Measurements from ENCODE around the gene ITGA5.

ITGA5 gene

GRCh38 chr12:54417712-54418440 is 1.2 kb downstream of the ITGA5 start:
- H3K9ac ChIP-seq (ENCODE audit: low read length): peak overlapping the region; percentile 58

GRCh38 chr12:54416687-54417603 is 2.1 kb downstream of the ITGA5 start:
- H3K4me3 ChIP-seq (ENCODE audit: low read length): no peak overlapping the region
- H3K27me3 ChIP-seq (ENCODE audit: control insufficient read depth, insufficient read depth, low read length): peaks cover 48% of the 10 kb centered on the region

More at GRCh38 chr12:54417712-54418440, 1.2 kb downstream of the ITGA5 start:
- H3K27ac ChIP-seq (ENCODE audit: low read length): no peak overlapping the region
- H3K9me3 ChIP-seq (ENCODE audit: control insufficient read depth, low read depth, low read length): no peaks in the 10 kb centered on the region
- no peaks in the 10 kb centered on the region for H3K36me3 ChIP-seq (ENCODE audit: control insufficient read depth, low read depth, low read length)
- H3K27me3 ChIP-seq (ENCODE audit: control insufficient read depth, insufficient read depth, low read length): peaks cover 56% of the 10 kb centered on the region
- peak overlapping the region; percentile 69 for H3K4me3 ChIP-seq (ENCODE audit: low read length)
- H3K4me1 ChIP-seq (ENCODE audit: control insufficient read depth, low read depth, low read length): peaks cover 30% of the 10 kb centered on the region

GRCh38 chr12:54415221-54415929 is 3.7 kb downstream of the ITGA5 start:
- Histone ChIP-seq H3K9ac (ENCODE audit: low read length) (no peak overlapping the region), H3K4me3 (ENCODE audit: low read length) (no peak overlapping the region), H3K36me3 (ENCODE audit: control insufficient read depth, low read depth, low read length) (no peaks in the 10 kb centered on the region), H3K27me3 (ENCODE audit: control insufficient read depth, insufficient read depth, low read length) (peaks cover 36% of the 10 kb centered on the region), H3K27ac (ENCODE audit: low read length) (no peak overlapping the region), H3K9me3 (ENCODE audit: control insufficient read depth, low read depth, low read length) (no peaks in the 10 kb centered on the region), H3K4me1 (ENCODE audit: control insufficient read depth, low read depth, low read length) (peaks cover 16% of the 10 kb centered on the region)

More at GRCh38 chr12:54416687-54417603, 2.1 kb downstream of the ITGA5 start:
- Histone ChIP-seq H3K9ac (ENCODE audit: low read length) (no peak overlapping the region), H3K9me3 (ENCODE audit: control insufficient read depth, low read depth, low read length) (no peaks in the 10 kb centered on the region), H3K27ac (ENCODE audit: low read length) (no peak overlapping the region), H3K4me1 (ENCODE audit: control insufficient read depth, low read depth, low read length) (peaks cover 30% of the 10 kb centered on the region), H3K36me3 (ENCODE audit: control insufficient read depth, low read depth, low read length) (no peaks in the 10 kb centered on the region)

- peaks cover 5% of the 10 kb centered on the region for H3K4me1 ChIP-seq (ENCODE audit: control insufficient read depth, low read depth, low read length)
- H3K27ac ChIP-seq (ENCODE audit: low read length): no peak overlapping the region
- no peak overlapping the region for H3K4me3 ChIP-seq (ENCODE audit: low read length)
- no peaks in the 10 kb centered on the region for H3K9me3 ChIP-seq (ENCODE audit: control insufficient read depth, low read depth, low read length)
- H3K27me3 ChIP-seq (ENCODE audit: control insufficient read depth, insufficient read depth, low read length): peaks cover 22% of the 10 kb centered on the region
- H3K9ac ChIP-seq (ENCODE audit: low read length): no peak overlapping the region
- no peaks in the 10 kb centered on the region for H3K36me3 ChIP-seq (ENCODE audit: control insufficient read depth, low read depth, low read length)
Observed at GRCh38 chr12:54413284-54414190, 5.5 kb downstream of the ITGA5 start.

- no peaks in the 10 kb centered on the region for H3K9me3 ChIP-seq (ENCODE audit: control insufficient read depth, low read depth, low read length)
- H3K27me3 ChIP-seq (ENCODE audit: control insufficient read depth, insufficient read depth, low read length): peaks cover 16% of the 10 kb centered on the region
- H3K27ac ChIP-seq (ENCODE audit: low read length): no peak overlapping the region
- no peaks in the 10 kb centered on the region for H3K36me3 ChIP-seq (ENCODE audit: control insufficient read depth, low read depth, low read length)
- peaks cover 4% of the 10 kb centered on the region for H3K4me1 ChIP-seq (ENCODE audit: control insufficient read depth, low read depth, low read length)
- H3K4me3 ChIP-seq (ENCODE audit: low read length): no peak overlapping the region
- H3K9ac ChIP-seq (ENCODE audit: low read length): no peak overlapping the region
Observed at GRCh38 chr12:54412786-54413185, 6.3 kb downstream of the ITGA5 start.

GRCh38 chr12:54412348-54412747 is 6.7 kb downstream of the ITGA5 start:
- Histone ChIP-seq H3K4me1 (ENCODE audit: control insufficient read depth, low read depth, low read length) (no peaks in the 10 kb centered on the region), H3K9me3 (ENCODE audit: control insufficient read depth, low read depth, low read length) (no peaks in the 10 kb centered on the region), H3K27ac (ENCODE audit: low read length) (no peak overlapping the region), H3K9ac (ENCODE audit: low read length) (no peak overlapping the region), H3K36me3 (ENCODE audit: control insufficient read depth, low read depth, low read length) (peaks cover 2% of the 10 kb centered on the region), H3K4me3 (ENCODE audit: low read length) (no peak overlapping the region), H3K27me3 (ENCODE audit: control insufficient read depth, insufficient read depth, low read length) (peaks cover 11% of the 10 kb centered on the region)

- Histone ChIP-seq H3K27me3 (ENCODE audit: control insufficient read depth, insufficient read depth, low read length) (peaks cover 4% of the 10 kb centered on the region), H3K9ac (ENCODE audit: low read length) (no peak overlapping the region), H3K36me3 (ENCODE audit: control insufficient read depth, low read depth, low read length) (peaks cover 8% of the 10 kb centered on the region), H3K4me3 (ENCODE audit: low read length) (no peak overlapping the region), H3K27ac (ENCODE audit: low read length) (no peak overlapping the region), H3K4me1 (ENCODE audit: control insufficient read depth, low read depth, low read length) (no peaks in the 10 kb centered on the region), H3K9me3 (ENCODE audit: control insufficient read depth, low read depth, low read length) (no peaks in the 10 kb centered on the region)
Observed at GRCh38 chr12:54411391-54412241, 7.5 kb downstream of the ITGA5 start.

GRCh38 chr12:54409267-54409666 is 9.8 kb downstream of the ITGA5 start:
- Histone ChIP-seq H3K4me1 (ENCODE audit: control insufficient read depth, low read depth, low read length) (no peaks in the 10 kb centered on the region), H3K27ac (ENCODE audit: low read length) (no peak overlapping the region), H3K27me3 (ENCODE audit: control insufficient read depth, insufficient read depth, low read length) (no peaks in the 10 kb centered on the region), H3K9me3 (ENCODE audit: control insufficient read depth, low read depth, low read length) (no peaks in the 10 kb centered on the region), H3K9ac (ENCODE audit: low read length) (no peak overlapping the region), H3K4me3 (ENCODE audit: low read length) (no peak overlapping the region), H3K36me3 (ENCODE audit: control insufficient read depth, low read depth, low read length) (peaks cover 8% of the 10 kb centered on the region)

GRCh38 chr12:54407183-54407905 is 11.7 kb downstream of the ITGA5 start:
- H3K27me3 ChIP-seq (ENCODE audit: control insufficient read depth, insufficient read depth, low read length): no peaks in the 10 kb centered on the region
- no peaks in the 10 kb centered on the region for H3K9me3 ChIP-seq (ENCODE audit: control insufficient read depth, low read depth, low read length)
- H3K27ac ChIP-seq (ENCODE audit: low read length): no peak overlapping the region
- peaks cover 14% of the 10 kb centered on the region for H3K36me3 ChIP-seq (ENCODE audit: control insufficient read depth, low read depth, low read length)
- H3K4me3 ChIP-seq (ENCODE audit: low read length): no peak overlapping the region
- H3K4me1 ChIP-seq (ENCODE audit: control insufficient read depth, low read depth, low read length): no peaks in the 10 kb centered on the region
- H3K9ac ChIP-seq (ENCODE audit: low read length): no peak overlapping the region

- Histone ChIP-seq H3K4me1 (ENCODE audit: control insufficient read depth, low read depth, low read length) (no peaks in the 10 kb centered on the region), H3K4me3 (ENCODE audit: low read length) (no peak overlapping the region), H3K36me3 (ENCODE audit: control insufficient read depth, low read depth, low read length) (peaks cover 21% of the 10 kb centered on the region), H3K27ac (ENCODE audit: low read length) (no peak overlapping the region), H3K27me3 (ENCODE audit: control insufficient read depth, insufficient read depth, low read length) (no peaks in the 10 kb centered on the region), H3K9ac (ENCODE audit: low read length) (no peak overlapping the region), H3K9me3 (ENCODE audit: control insufficient read depth, low read depth, low read length) (no peaks in the 10 kb centered on the region)
Observed at GRCh38 chr12:54405573-54405972, 13.5 kb downstream of the ITGA5 start.

All from iPS-18a (cell line).